Activated naive CD8-positive, alpha-beta T cell treated with anti-CD3 and anti-CD28 coated beads, Interleukin-2, amount 50 U/mL, for 16 hours (primary cell): Measurements from ENCODE around the gene SPON1.

Experiments used
- DNase-seq: peaks from one replicate; pipeline ENCODE4 v3.0.0-alpha.2; 2020; ENCODE audit warnings: low read depth, low spot score

SPON1 gene

DNA sequence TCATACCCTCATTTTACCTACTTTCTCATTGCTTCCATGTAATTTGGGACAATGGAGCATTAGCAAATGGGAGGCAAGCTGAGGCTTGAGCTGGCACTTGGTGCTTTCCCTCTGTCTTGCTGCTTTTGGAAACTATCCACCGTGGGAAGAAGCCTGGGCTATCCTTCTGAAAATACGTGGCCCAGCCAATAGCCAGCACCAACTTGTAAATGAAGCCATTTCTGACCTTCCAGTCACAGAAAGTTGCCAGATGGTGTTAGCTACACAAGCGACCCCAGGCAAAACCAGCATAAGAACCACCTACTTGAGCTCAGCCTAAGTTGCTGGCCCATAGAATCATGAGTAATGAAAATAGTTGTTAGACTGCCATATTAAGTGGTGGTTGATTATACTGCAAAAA, 18.5 kb upstream of the SPON1 start:
- DNase-seq = no peak

DNA sequence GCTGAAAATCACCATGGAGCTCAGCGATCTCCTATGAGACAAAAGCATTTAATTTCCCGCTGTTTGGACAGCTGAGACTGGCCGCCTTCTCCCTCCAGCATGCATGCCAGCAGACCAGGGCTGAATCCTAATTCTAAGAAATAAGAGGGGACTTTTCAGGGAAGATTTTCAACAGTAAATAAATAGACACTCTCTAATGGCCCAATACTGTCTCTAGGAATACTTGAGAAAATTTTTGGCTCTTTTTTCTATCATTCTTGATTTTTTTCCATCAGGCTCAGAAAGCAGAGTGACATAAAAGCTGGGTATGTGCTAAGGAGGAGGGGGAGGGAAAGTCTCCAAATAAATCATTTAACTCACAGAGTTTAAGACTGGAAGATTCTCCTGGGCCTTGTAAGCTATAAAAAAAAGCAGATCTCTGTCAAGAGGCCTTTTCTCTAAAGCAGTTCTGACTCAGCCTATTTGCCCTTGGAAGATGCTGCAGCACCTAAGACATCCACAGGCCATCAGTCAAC, 17.6 kb upstream of the SPON1 start:
- no peak for DNase-seq

GRCh38 chr11:13947379-13947778, 15.1 kb upstream of the SPON1 start:
- no peak for DNase-seq

GRCh38 chr11:13949876-13950275, 12.6 kb upstream of the SPON1 start:
- DNase-seq = no peak

GRCh38 chr11:13952221-13952620, 10.3 kb upstream of the SPON1 start:
- DNase-seq = no peak

GRCh38 chr11:13952668-13953067, 9.9 kb upstream of the SPON1 start:
- DNase-seq = no peak

DNA sequence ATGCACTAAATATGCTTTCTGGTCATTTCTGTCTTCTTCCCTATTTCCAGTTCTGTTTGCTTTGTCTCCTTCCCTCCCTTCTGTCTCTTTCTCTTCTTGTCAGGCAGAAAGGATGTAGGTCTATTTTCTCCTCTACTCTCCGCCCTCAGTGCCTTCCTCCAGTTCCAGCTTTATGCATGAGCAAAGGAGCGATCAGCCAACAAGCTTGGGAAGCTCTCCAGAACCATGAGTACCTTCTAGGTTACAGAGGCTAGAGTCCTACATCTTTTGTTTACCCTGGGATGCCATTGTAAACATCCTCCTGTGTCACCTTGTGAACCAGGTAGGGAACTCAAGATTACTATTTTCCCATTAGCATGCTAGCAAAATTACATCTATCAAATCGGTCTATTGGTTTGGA, 7.9 kb upstream of the SPON1 start:
- no peak for DNase-seq

DNA sequence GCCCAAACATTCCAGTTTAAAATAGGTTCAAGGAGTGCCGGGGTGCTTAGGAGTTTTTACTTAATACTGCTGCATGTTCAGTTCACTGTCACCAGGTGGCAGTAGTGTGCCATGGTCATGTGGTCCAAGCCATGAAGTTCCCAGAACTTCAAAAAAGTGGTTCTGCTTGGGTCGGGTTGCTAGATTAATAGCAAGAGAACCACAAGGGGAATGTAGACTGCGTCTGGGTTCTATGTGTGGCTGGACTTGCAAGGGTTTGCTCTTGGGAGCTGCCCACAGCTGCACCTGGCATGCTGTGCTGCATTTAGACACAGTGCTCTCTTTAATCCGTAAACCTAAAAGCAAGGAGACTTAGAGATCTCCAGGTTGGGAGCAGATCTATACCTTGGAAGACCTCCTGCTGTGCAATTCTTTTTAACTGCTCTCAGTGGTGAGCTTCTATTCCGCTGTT, 6.5 kb upstream of the SPON1 start:
- peak; percentile 38 for DNase-seq

- DNase-seq = no peak
Observed at GRCh38 chr11:13956988-13957387, 5.5 kb upstream of the SPON1 start.

GRCh38 chr11:13958641-13959400, 3.7 kb upstream of the SPON1 start:
- no peak for DNase-seq

DNA sequence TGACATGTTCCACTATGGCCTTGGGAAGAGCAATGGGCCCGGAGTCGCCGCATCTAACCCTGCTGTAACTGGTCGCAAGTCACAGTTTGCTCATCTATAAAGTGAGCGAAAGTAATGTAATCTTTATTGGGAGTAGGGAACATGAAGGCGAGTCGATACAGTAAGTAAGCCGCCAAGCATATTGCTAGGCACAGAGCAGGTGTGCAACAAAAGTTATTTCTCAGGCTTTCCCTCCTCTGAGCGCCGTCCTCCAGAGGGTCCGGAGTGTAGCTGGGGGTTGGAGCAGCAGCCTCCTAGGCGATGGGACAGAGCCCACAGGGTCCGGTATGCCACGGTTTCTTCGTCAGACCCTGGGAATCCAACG, 343 bp upstream of the SPON1 start:
- no peak for DNase-seq

GRCh38 chr11:13963169-13963948, 836 bp downstream of the SPON1 start:
- DNase-seq = no peak

DNA sequence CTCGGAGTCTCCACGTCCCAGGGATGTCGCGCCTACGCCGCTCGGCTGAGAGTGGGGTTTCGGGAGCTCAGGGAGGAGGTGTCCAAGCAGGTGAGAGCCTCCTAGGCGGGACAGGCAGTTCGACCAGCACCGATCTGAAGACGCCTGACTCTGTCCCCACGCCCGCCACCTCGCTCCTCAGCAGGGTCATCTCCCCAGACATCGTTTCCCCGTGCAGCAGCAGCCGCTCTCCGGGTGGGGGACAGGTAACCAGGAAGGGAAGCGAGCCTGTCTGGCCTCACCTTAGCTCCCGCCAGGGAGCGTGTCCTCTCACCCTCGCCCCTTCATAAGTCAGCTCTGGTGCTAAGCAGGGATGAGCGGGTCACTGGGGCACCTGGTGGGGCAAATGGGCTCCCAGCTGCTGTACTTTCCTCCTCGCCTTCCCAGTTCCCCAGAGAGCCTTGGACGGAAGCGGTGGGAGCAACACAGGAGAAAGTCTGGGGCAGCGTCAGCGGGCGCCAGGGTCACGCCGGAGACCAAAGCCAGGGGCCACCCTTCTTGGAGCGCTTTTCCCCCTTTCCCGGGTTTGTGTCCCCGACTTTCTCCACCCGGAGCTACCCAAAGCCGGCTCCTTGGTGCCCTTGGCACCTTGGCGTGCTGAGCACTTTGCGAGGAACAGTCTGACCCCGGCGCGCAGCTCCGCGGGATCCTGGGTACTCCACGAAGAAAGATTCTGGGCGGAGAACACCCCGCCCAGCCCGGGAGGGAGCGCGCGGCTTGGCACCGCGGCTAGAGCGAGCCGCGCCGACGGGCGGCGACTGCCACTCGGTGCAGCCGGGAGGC, 1.6 kb downstream of the SPON1 start:
- no peak for DNase-seq

DNA sequence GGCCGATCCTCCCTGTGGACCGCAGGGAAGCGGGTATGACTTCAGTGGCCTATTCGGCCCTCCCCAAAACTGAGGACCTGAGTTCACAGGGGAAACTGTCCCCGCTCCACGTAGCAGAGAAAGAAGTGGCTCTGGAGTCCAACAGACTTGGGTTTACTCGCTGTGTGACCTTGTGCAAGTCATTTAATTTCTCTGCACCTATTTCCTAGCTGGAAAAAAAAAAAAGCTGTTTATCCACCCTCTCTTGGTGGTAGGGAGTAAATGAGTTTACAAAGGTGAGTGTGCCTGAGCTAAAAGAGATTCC, 2.2 kb downstream of the SPON1 start:
- DNase-seq = no peak

DNA sequence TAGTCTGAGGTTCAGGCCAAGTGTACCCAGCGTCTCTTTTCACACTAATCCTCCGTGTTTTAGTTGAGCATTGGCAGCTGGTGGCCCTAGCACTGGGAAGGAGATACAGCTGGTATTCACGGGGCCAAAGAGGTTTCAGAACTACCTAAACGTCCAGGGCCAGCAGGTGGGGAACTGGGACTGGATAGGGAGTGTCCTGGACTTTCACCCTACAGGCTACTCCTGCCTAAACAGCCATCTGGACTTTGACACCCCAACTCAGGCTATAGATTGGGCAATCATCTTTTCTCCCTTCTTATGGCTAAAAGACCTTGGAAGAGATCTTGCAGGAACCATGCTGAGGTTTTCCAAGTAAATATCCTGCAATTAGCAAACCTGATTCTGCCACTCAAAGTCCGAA, 2.8 kb downstream of the SPON1 start:
- DNase-seq = no peak

GRCh38 chr11:13966013-13966412, 3.5 kb downstream of the SPON1 start:
- DNase-seq = no peak

DNA sequence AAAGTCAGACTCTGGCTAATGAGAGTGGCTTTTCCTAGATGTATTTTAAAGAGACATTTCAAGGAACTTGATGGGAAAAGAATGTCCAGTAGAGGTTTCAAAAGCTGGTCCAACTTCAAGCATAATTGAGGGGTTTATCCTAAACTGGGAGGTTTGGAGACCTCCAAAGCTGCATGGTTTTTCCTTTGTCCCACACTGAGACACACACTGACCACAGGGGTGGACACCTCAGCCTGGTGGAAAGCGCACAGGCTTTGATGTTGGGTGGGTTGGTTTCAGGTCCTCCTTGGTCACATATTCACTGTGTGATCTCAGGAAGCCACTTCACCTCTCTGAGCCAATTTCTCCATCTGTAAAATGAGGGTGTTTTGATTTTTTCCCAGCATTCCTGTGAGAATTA, 4.0 kb downstream of the SPON1 start:
- DNase-seq = no peak

DNA sequence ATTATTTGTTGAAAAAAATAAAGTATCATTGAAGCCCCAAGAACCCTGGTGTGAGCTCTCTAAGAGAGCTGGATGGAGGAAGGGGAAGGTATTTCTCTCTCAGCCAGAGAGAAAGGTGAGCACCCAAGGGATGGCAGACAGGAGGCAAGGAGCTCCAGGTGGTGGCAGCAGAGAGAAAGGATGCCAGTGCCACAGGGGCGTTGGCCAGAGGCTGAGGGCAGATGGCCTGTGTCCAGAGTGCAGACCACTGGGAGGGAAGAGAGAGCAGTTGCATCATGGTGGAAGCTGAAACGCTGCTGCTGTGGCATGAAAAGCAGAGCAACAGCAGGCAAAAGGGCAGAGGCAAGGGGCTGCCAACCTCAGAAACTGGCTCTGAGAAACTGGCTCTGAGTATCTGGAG, 8.5 kb downstream of the SPON1 start:
- no peak for DNase-seq

GRCh38 chr11:13972043-13972910, 9.8 kb downstream of the SPON1 start:
- DNase-seq = no peak

GRCh38 chr11:13972944-13973343, 10.4 kb downstream of the SPON1 start:
- no peak for DNase-seq

GRCh38 chr11:13974631-13975030, 12.1 kb downstream of the SPON1 start:
- no peak for DNase-seq
